H1 (cell line): ENCODE data around the gene ARMH3.

ENCODE experiments used
- CHD2 ChIP-seq: IDR thresholded peaks from 2 replicates; pipeline ENCODE4 v1.6.1; 2012; ENCODE audit warnings: low read length, improper control_type of control experiment
- CREB1 ChIP-seq: IDR thresholded peaks from 2 replicates; pipeline ENCODE4 v1.6.1; 2012; ENCODE audit warnings: inconsistent platforms
- POLR2A ChIP-seq, 2 experiments: IDR thresholded peaks; 1 replicate in 1 of 2; 2 replicates in 1 of 2; pipeline ENCODE4 v1.6.1; 2011; ENCODE audit warnings: low read depth in 2 of 2, low read length in 2 of 2, mild to moderate bottlenecking in 2 of 2; ENCODE audit errors: control extremely low read depth in 1 of 2
- POLR2AphosphoS5 ChIP-seq: IDR thresholded peaks from 2 replicates; pipeline ENCODE4 v1.6.1; 2011; ENCODE audit warnings: low read depth, low read length
- RXRA ChIP-seq: IDR thresholded peaks from 2 replicates; pipeline ENCODE4 v1.6.1; 2011; ENCODE audit warnings: low read depth, mild to moderate bottlenecking, low read length, moderate library complexity; ENCODE audit not compliant: insufficient read depth
- SIN3A ChIP-seq, 2 experiments: IDR thresholded peaks in 1 of 2; conservative IDR thresholded peaks in 1 of 2; 2 replicates each; pipeline ENCODE4 v1.6.1; 2011 to 2012; ENCODE audit warnings: low read length in 2 of 2, improper control_type of control experiment in 1 of 2, low read depth in 1 of 2, mild to moderate bottlenecking in 1 of 2
- SIX5 ChIP-seq: IDR thresholded peaks from 2 replicates; pipeline ENCODE4 v1.6.1; 2011; ENCODE audit warnings: mild to moderate bottlenecking, low read depth, low read length
- SRF ChIP-seq: IDR thresholded peaks from 2 replicates; pipeline ENCODE4 v1.6.1; 2011; ENCODE audit warnings: mild to moderate bottlenecking, low read depth, low read length, moderate library complexity
- TAF7 ChIP-seq: optimal IDR thresholded peaks from 2 replicates; pipeline ENCODE3; 2011; ENCODE audit warnings: low read depth, mild to moderate bottlenecking, inconsistent platforms, low read length, moderate library complexity, borderline replicate concordance
- TBP ChIP-seq: IDR thresholded peaks from 2 replicates; pipeline ENCODE4 v1.6.1; 2011; ENCODE audit warnings: low read depth, low read length, improper control_type of control experiment
- TF ChIP-seq, protein P1 (sequence below), 3 experiments: IDR thresholded peaks; 1 replicate in 2 of 3; 2 replicates in 1 of 3; pipeline versions ENCODE4 v1.5.1 to v1.6.1; 2011; ENCODE audit warnings: low read length in 3 of 3, mild to moderate bottlenecking in 3 of 3, inconsistent platforms in 2 of 3, low read depth in 1 of 3, moderate library complexity in 1 of 3; ENCODE audit not compliant: insufficient read depth in 1 of 3; ENCODE audit errors: control extremely low read depth in 1 of 3
- TF ChIP-seq, protein P2 (sequence below): IDR thresholded peaks from 2 replicates; pipeline ENCODE4 v1.6.1; 2012; ENCODE audit warnings: low read length, inconsistent platforms
- TF ChIP-seq, protein P3 (sequence below): IDR thresholded peaks from 2 replicates; pipeline ENCODE4 v1.6.1; 2012; ENCODE audit warnings: inconsistent platforms
- TF ChIP-seq, protein P4 (sequence below): IDR thresholded peaks from 2 replicates; pipeline ENCODE4 v1.6.1; 2011; ENCODE audit warnings: low read length, improper control_type of control experiment

DNA sequence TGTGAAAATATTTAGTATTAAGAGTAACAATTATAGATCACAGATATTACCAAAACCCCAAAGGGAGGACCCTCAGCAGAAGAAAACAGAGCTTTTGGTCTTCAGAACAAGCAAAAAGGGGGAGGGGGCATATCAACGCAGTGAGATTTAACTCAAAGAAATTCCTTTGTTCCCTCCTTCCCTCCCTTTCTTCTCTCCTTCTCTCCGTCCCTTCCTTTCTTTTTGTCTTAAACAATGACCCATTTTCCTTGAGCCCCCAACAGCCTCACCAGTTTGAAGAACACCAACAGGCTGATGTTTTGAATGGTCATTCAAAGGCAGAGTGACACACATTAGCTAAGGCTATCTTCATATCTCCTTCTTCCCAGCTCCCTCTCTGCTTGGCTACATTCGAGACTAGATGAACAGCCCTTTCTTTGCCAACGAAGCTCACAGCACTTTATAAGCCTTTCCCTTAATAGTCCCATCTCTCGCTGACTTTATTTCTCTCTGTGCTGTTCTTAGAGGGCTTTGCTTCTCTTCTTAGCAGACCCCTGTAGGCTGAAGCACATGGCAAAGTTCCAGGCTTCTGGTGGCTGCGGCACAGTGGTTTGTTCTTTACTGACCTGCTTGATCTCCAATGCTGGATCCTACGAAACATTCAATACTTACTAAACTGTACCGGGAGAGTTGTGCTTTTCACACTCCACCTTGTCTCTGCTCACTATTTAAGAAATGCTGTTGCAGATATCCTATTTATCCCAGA lies 136.8 kb downstream of the ARMH3 start:
- TF ChIP-seq, protein P1, sequence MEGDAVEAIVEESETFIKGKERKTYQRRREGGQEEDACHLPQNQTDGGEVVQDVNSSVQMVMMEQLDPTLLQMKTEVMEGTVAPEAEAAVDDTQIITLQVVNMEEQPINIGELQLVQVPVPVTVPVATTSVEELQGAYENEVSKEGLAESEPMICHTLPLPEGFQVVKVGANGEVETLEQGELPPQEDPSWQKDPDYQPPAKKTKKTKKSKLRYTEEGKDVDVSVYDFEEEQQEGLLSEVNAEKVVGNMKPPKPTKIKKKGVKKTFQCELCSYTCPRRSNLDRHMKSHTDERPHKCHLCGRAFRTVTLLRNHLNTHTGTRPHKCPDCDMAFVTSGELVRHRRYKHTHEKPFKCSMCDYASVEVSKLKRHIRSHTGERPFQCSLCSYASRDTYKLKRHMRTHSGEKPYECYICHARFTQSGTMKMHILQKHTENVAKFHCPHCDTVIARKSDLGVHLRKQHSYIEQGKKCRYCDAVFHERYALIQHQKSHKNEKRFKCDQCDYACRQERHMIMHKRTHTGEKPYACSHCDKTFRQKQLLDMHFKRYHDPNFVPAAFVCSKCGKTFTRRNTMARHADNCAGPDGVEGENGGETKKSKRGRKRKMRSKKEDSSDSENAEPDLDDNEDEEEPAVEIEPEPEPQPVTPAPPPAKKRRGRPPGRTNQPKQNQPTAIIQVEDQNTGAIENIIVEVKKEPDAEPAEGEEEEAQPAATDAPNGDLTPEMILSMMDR (IDR thresholded peaks at IDR 0.05; ENCODE audit: control extremely low read depth in 1 of 3, insufficient read depth in 1 of 3, low read depth in 1 of 3, low read length in 3 of 3): no peak
- TF ChIP-seq SIN3A (conservative IDR thresholded peaks at IDR 0.05 in 1 of 2, IDR thresholded peaks at IDR 0.05 in 1 of 2; ENCODE audit: low read depth in 1 of 2, low read length in 2 of 2) (no peak), RXRA (no peak), POLR2A (IDR thresholded peaks at IDR 0.05; ENCODE audit: control extremely low read depth in 1 of 2, low read depth in 2 of 2, low read length in 2 of 2) (no peak), CHD2 (no peak), SRF (no peak), CREB1 (no peak), TAF7 (no peak), POLR2AphosphoS5 (no peak), SIX5 (no peak), TBP (no peak)
- TF ChIP-seq, protein P2, sequence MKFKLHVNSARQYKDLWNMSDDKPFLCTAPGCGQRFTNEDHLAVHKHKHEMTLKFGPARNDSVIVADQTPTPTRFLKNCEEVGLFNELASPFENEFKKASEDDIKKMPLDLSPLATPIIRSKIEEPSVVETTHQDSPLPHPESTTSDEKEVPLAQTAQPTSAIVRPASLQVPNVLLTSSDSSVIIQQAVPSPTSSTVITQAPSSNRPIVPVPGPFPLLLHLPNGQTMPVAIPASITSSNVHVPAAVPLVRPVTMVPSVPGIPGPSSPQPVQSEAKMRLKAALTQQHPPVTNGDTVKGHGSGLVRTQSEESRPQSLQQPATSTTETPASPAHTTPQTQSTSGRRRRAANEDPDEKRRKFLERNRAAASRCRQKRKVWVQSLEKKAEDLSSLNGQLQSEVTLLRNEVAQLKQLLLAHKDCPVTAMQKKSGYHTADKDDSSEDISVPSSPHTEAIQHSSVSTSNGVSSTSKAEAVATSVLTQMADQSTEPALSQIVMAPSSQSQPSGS: no peak
- TF ChIP-seq, protein P3, sequence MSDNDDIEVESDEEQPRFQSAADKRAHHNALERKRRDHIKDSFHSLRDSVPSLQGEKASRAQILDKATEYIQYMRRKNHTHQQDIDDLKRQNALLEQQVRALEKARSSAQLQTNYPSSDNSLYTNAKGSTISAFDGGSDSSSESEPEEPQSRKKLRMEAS: no peak
- TF ChIP-seq, protein P4, sequence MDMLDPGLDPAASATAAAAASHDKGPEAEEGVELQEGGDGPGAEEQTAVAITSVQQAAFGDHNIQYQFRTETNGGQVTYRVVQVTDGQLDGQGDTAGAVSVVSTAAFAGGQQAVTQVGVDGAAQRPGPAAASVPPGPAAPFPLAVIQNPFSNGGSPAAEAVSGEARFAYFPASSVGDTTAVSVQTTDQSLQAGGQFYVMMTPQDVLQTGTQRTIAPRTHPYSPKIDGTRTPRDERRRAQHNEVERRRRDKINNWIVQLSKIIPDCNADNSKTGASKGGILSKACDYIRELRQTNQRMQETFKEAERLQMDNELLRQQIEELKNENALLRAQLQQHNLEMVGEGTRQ: no peak
